Measurements from ENCODE around the gene SRPK3. TPM values are rescaled to one million over a fixed set of nuclear protein-coding genes. Genes with fewer than 3 reads are reported as not detected.

SRPK3 gene
- total RNA-seq, 1 experiment from 2014 or later, result 0.46 TPM

DNA sequence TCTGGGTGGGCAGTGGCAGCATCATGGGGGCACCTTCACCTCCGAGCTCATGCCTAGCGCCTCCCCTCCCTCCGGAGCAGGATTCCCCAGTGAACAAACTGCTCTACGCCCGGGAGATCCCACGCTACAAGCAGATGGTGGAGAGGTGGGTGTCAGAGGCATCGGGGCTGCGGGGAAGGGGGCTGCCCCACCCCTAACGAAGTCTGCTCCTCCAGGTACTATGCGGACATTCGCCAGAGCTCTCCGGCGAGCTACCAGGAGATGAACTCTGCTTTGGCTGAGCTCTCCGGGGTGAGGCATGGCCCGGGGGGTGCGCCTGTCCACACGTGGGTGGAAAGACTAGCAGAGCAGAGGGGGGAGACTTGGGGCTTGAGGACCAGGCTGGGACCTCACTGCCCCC is 2.7 kb upstream of the SRPK3 start:
- no peak for DNase-seq
- CTCF ChIA-PET, result no interaction called here
- POLR2A ChIA-PET (ENCODE audit: unreplicated experiment), result no interaction called here
- no peak overlapping the region for H3K4me2 ChIP-seq
- intact Hi-C loops (cut with micrococcal nuclease; ENCODE audit: unreplicated experiment), result no loop called here
- no peaks in the 10 kb centered on the region for H3F3A ChIP-seq (ENCODE audit: insufficient read depth, low read depth)
- TF ChIP-seq, protein P1, sequence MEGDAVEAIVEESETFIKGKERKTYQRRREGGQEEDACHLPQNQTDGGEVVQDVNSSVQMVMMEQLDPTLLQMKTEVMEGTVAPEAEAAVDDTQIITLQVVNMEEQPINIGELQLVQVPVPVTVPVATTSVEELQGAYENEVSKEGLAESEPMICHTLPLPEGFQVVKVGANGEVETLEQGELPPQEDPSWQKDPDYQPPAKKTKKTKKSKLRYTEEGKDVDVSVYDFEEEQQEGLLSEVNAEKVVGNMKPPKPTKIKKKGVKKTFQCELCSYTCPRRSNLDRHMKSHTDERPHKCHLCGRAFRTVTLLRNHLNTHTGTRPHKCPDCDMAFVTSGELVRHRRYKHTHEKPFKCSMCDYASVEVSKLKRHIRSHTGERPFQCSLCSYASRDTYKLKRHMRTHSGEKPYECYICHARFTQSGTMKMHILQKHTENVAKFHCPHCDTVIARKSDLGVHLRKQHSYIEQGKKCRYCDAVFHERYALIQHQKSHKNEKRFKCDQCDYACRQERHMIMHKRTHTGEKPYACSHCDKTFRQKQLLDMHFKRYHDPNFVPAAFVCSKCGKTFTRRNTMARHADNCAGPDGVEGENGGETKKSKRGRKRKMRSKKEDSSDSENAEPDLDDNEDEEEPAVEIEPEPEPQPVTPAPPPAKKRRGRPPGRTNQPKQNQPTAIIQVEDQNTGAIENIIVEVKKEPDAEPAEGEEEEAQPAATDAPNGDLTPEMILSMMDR (conservative IDR thresholded peaks at IDR 0.05), result no peak
- TF ChIP-seq EZH2 (IDR thresholded peaks at IDR 0.05; ENCODE audit: low read depth), result no peak
- H3K4me3 ChIP-seq, result no peak overlapping the region
- H3K27me3 ChIP-seq (ENCODE audit: insufficient read depth, low read depth), result no peaks in the 10 kb centered on the region
- no peaks in the 10 kb centered on the region for H3K4me1 ChIP-seq (replicated peaks; ENCODE audit: insufficient read depth)
- H2AFZ ChIP-seq, result no peak overlapping the region
- H3K36me3 ChIP-seq (ENCODE audit: low read depth), result no peaks in the 10 kb centered on the region
- no peaks in the 10 kb centered on the region for H4K20me1 ChIP-seq (ENCODE audit: insufficient read depth)
- no peaks in the 10 kb centered on the region for H3K9me2 ChIP-seq (ENCODE audit: insufficient read depth)
- H3K9me3 ChIP-seq (ENCODE audit: insufficient read depth, low read depth), result no peaks in the 10 kb centered on the region
- no TSS peak for BruUV-seq (replicated peaks)
- H3K27ac ChIP-seq, result no peak overlapping the region
- H3K79me2 ChIP-seq (ENCODE audit: low read depth), result no peaks in the 10 kb centered on the region

DNA sequence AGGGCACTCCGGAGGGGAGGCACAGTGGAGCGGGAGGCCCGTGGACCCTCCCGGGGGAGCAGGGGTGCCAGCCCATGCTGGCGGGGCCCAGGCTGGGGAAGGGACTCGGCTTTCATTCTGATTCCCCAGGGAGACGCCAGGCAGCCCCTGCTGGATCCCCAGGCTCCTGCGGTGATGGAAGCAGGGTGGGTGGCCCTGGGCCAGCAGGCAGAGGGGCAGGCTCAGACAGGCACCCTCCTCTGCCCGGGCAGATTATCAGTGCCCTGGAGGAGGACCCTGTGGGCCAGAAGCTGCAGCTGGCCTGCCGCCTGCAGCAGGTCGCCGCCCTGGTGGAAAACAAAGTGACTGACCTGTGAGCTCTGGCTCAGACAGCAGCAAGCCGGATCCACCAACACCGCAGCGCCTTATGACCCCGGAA is 2.1 kb upstream of the SRPK3 start:
- no TSS peak for BruUV-seq (replicated peaks)
- Histone ChIP-seq H3K79me2 (ENCODE audit: low read depth) (no peaks in the 10 kb centered on the region), H4K20me1 (ENCODE audit: insufficient read depth) (no peaks in the 10 kb centered on the region), H3F3A (ENCODE audit: insufficient read depth, low read depth) (no peaks in the 10 kb centered on the region), H3K4me2 (no peak overlapping the region), H3K4me3 (no peak overlapping the region), H3K9me3 (ENCODE audit: insufficient read depth, low read depth) (no peaks in the 10 kb centered on the region), H3K4me1 (replicated peaks; ENCODE audit: insufficient read depth) (no peaks in the 10 kb centered on the region), H3K27ac (no peak overlapping the region), H3K9me2 (ENCODE audit: insufficient read depth) (no peaks in the 10 kb centered on the region), H3K36me3 (ENCODE audit: low read depth) (no peaks in the 10 kb centered on the region), H3K27me3 (ENCODE audit: insufficient read depth, low read depth) (no peaks in the 10 kb centered on the region), H2AFZ (no peak overlapping the region)
- ChIA-PET POLR2A (ENCODE audit: unreplicated experiment) (no interaction called here), CTCF (no interaction called here)
- intact Hi-C loops (cut with micrococcal nuclease; ENCODE audit: unreplicated experiment), result no loop called here
- TF ChIP-seq, protein P1 (conservative IDR thresholded peaks at IDR 0.05), result no peak
- TF ChIP-seq EZH2 (IDR thresholded peaks at IDR 0.05; ENCODE audit: low read depth), result no peak
- DNase-seq, result no peak

DNA sequence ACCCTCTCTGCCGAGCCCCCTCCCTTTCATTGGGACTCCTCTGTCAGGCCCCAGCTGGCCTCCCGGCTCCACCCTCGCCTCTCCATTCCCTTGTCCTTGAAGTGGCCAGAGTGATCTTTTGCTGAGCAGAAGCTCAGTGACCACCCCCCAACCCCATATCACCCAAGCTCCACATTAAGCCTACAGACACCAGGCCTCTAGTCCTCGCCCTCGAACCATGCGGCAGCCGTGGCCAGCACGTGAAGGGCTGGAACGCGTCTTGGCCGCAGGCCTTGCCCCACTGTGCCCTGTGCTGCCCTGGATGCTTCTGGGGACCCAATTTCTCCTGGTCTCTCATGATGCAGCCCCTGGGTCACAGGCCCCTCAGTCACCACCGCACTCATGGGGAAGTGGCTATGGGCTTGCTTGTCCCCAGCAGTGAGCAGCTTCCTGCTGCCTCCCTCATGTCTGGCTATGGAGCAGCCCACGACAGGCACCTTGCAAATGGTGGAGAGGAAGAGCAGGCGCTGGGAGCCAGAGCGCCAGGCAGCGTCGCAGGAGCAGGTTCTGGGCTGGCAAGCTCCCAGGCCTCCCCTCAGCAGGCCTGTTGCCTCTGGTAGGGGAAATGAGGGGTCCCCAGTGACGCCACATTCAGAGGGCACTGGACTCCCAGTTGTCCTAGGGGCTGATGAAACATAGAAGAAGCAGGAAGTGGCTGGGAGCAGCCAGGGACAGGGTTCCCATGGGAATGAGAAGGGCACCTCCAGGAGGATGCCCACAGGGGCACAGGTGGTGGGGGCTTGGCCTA is 757 bp upstream of the SRPK3 start:
- Histone ChIP-seq H3K36me3 (ENCODE audit: low read depth) (no peaks in the 10 kb centered on the region), H3F3A (ENCODE audit: insufficient read depth, low read depth) (no peaks in the 10 kb centered on the region), H2AFZ (no peak overlapping the region), H3K9me2 (ENCODE audit: insufficient read depth) (no peaks in the 10 kb centered on the region), H3K4me3 (no peak overlapping the region), H4K20me1 (ENCODE audit: insufficient read depth) (no peaks in the 10 kb centered on the region), H3K4me1 (replicated peaks; ENCODE audit: insufficient read depth) (no peaks in the 10 kb centered on the region), H3K27me3 (ENCODE audit: insufficient read depth, low read depth) (no peaks in the 10 kb centered on the region), H3K27ac (no peak overlapping the region), H3K79me2 (ENCODE audit: low read depth) (no peaks in the 10 kb centered on the region), H3K4me2 (no peak overlapping the region), H3K9me3 (ENCODE audit: insufficient read depth, low read depth) (no peaks in the 10 kb centered on the region)
- ChIA-PET CTCF (interaction anchor here (0.7 kb wide), 1 partner anchor 486 kb away, joined by 3 read pairs; no protein-coding TSS in a partner anchor), POLR2A (ENCODE audit: unreplicated experiment) (interaction anchor here (0.6 kb wide), 1 partner anchor 48 kb away, joined by 3 read pairs; no protein-coding TSS in a partner anchor)
- BruUV-seq (replicated peaks), result no TSS peak
- DNase-seq, result no peak
- intact Hi-C loops (cut with micrococcal nuclease; ENCODE audit: unreplicated experiment), result no loop called here
- no peak for TF ChIP-seq EZH2 (IDR thresholded peaks at IDR 0.05; ENCODE audit: low read depth)
- TF ChIP-seq, protein P1 (conservative IDR thresholded peaks at IDR 0.05), result no peak

Measured in PC-9 (cell line).